PC-9 (cell line): ENCODE data around the gene PRPF38A. TPM values are rescaled to one million over a fixed set of nuclear protein-coding genes. Genes with fewer than 3 reads are reported as not detected.

Experiments
- BruUV-seq: library from RNA; stranded (reverse); fragments of 400-500 nt; replicated peaks from 2 replicates; lab custom pipeline; 2021; lab: Mats Ljungman, UMichigan
- CTCF ChIA-PET: fragments of 300-600 bp; sonication (Branson Sonifier 250); formaldehyde crosslinking; loops from one replicate; lab custom pipeline; 2022; ENCODE audit warnings: antibody characterized with exemption; lab: Charles Lee
- POLR2A ChIA-PET: fragments of 300-600 bp; sonication (Branson Sonifier 250); formaldehyde crosslinking; loops from one replicate; lab custom pipeline; 2022; ENCODE audit warnings: antibody characterized with exemption; ENCODE audit not compliant: unreplicated experiment; lab: Charles Lee
- DNase-seq, 2 experiments: peaks; one replicate each; pipeline versions ENCODE4 v3.0.0 to v3.0.0-alpha.2; 2015 to 2022; ENCODE audit warnings: mixed read lengths in 1 of 2
- H2AFZ ChIP-seq: fragments of 200-600 bp; sonication (generic); 2 replicates; pipeline ENCODE4 v1.8.1; 2017; ENCODE audit warnings: antibody characterized with exemption
- H3F3A ChIP-seq: fragments of 200-600 bp; sonication (generic); 2 replicates; pipeline ENCODE4 v1.8.1; 2017; ENCODE audit warnings: antibody characterized with exemption, mild to moderate bottlenecking, low read depth; ENCODE audit not compliant: insufficient read depth
- H3K27ac ChIP-seq: fragments of 200-600 bp; sonication (generic); 2 replicates; pipeline ENCODE4 v1.6.1; 2016; ENCODE audit warnings: mixed run types
- H3K27me3 ChIP-seq: fragments of 200-600 bp; sonication (generic); 2 replicates; pipeline ENCODE4 v1.6.1; 2016; ENCODE audit warnings: low read depth, mixed run types; ENCODE audit not compliant: insufficient read depth
- H3K36me3 ChIP-seq: fragments of 200-600 bp; sonication (generic); 2 replicates; pipeline ENCODE4 v1.6.1; 2016; ENCODE audit warnings: low read depth, mixed run types
- H3K4me1 ChIP-seq: fragments of 200-600 bp; sonication (generic); replicated peaks from 2 replicates; pipeline ENCODE4 v1.6.1; 2016; ENCODE audit warnings: mixed run types; ENCODE audit not compliant: insufficient read depth
- H3K4me2 ChIP-seq: fragments of 200-600 bp; sonication (generic); 2 replicates; pipeline ENCODE4 v1.6.1; 2017; ENCODE audit warnings: mixed run types
- H3K4me3 ChIP-seq: fragments of 200-600 bp; sonication (generic); 2 replicates; pipeline ENCODE4 v1.6.1; 2016; ENCODE audit warnings: mixed run types
- H3K79me2 ChIP-seq: fragments of 200-600 bp; sonication (generic); 2 replicates; pipeline ENCODE4 v1.6.1; 2017; ENCODE audit warnings: low read depth, mixed run types
- H3K9me2 ChIP-seq: fragments of 200-600 bp; sonication (generic); 2 replicates; pipeline ENCODE4 v1.8.1; 2017; ENCODE audit warnings: mild to moderate bottlenecking; ENCODE audit not compliant: insufficient read depth
- H3K9me3 ChIP-seq: fragments of 200-600 bp; sonication (generic); 2 replicates; pipeline ENCODE4 v1.8.1; 2016; ENCODE audit warnings: low read depth; ENCODE audit not compliant: insufficient read depth
- H4K20me1 ChIP-seq: fragments of 200-600 bp; sonication (generic); 2 replicates; pipeline ENCODE4 v1.8.1; 2017; ENCODE audit not compliant: insufficient read depth
- EZH2 ChIP-seq: fragments of 200-600 bp; sonication (generic); IDR thresholded peaks from 2 replicates; pipeline ENCODE4 v1.8.0; 2017; ENCODE audit warnings: antibody characterized with exemption, low read depth
- intact Hi-C: fragments of 100-400 bp; cut with micrococcal nuclease; formaldehyde crosslinking; loops from one replicate; pipeline ENCODE4 v1.10.0; 2022; ENCODE audit not compliant: unreplicated experiment
- total RNA-seq: library from RNA; stranded (reverse); gene quantifications from 2 replicates; pipeline ENCODE4 v1.2.3, GENCODE V29; 2021
- TF ChIP-seq, protein P1 (sequence below): fragments of 200-600 bp; sonication (generic); conservative IDR thresholded peaks from 2 replicates; pipeline ENCODE4 v1.6.1; 2017; ENCODE audit warnings: mixed run types, antibody characterized with exemption, mild to moderate bottlenecking, moderate library complexity

The PRPF38A gene
- total RNA-seq, 1 experiment from 2014 or later: 57.2 TPM

DNA sequence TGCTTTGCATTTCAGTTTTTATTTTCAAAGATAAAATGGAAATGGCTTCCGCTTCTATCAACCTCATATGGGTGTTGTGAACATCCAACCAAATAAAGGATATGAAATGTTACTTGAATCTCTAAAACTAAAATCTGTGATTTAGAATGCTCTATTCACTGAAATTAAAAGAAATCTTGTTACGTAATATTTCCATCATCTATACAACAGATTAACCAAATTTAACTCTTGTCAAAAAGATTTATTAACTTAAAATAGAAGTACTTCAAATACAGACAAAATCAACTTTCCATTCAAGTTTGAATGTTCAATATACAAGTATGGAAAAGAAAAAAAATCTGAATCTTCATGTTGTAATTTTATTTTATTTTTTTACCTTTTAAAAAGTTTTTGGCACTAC lies 18.7 kb downstream of the PRPF38A start:
- Histone ChIP-seq H3K4me1 (peaks cover 25% of the 10 kb centered on the region), H3F3A (peaks cover 36% of the 10 kb centered on the region), H3K9me2 (no peaks in the 10 kb centered on the region), H4K20me1 (no peaks in the 10 kb centered on the region; the same call in 1 of the 2 replicates), H3K27ac (no peak overlapping the region), H3K9me3 (no peaks in the 10 kb centered on the region), H3K4me3 (no peak overlapping the region), H3K79me2 (no peaks in the 10 kb centered on the region), H2AFZ (no peak overlapping the region), H3K36me3 (peaks cover 15% of the 10 kb centered on the region), H3K4me2 (no peak overlapping the region), H3K27me3 (no peaks in the 10 kb centered on the region)
- ChIA-PET CTCF (no interaction called here), POLR2A (no interaction called here)
- intact Hi-C loops: loop anchor here (10.0 kb wide), 1 partner anchor 138 kb away; no protein-coding TSS in a partner anchor
- DNase-seq: no peak
- no TSS peak for BruUV-seq
- TF ChIP-seq, protein P1, sequence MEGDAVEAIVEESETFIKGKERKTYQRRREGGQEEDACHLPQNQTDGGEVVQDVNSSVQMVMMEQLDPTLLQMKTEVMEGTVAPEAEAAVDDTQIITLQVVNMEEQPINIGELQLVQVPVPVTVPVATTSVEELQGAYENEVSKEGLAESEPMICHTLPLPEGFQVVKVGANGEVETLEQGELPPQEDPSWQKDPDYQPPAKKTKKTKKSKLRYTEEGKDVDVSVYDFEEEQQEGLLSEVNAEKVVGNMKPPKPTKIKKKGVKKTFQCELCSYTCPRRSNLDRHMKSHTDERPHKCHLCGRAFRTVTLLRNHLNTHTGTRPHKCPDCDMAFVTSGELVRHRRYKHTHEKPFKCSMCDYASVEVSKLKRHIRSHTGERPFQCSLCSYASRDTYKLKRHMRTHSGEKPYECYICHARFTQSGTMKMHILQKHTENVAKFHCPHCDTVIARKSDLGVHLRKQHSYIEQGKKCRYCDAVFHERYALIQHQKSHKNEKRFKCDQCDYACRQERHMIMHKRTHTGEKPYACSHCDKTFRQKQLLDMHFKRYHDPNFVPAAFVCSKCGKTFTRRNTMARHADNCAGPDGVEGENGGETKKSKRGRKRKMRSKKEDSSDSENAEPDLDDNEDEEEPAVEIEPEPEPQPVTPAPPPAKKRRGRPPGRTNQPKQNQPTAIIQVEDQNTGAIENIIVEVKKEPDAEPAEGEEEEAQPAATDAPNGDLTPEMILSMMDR: no peak
- TF ChIP-seq EZH2: no peak

DNA sequence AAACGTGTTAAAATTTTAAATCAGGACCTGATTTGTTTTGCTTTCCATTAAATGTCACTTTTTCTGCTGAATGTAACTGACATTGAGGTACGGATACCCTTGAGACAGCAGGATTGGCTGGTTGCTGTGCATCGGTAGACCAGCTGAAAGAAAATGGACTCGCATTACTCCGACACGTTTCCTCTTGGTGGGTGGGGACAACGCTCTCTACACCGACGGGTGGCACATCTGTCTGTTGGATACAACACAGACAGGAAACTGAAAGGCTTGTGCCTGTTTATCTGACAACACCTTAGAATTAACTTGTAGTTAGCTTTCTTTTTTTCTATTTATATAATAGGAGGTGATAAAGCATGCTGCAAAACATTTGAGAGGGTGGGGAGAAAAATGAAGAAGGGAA lies 19.4 kb downstream of the PRPF38A start:
- POLR2A ChIA-PET: interaction anchor here (0.6 kb wide), 1 partner anchor 129 kb away, joined by 17 read pairs; the partner anchor contains the start of gene TUT4
- Histone ChIP-seq H3K9me3 (no peaks in the 10 kb centered on the region), H2AFZ (no peak overlapping the region), H3K27ac (no peak overlapping the region), H4K20me1 (no peaks in the 10 kb centered on the region; the same call in 1 of the 2 replicates), H3K4me1 (peaks cover 25% of the 10 kb centered on the region), H3K9me2 (no peaks in the 10 kb centered on the region), H3F3A (peaks cover 30% of the 10 kb centered on the region), H3K4me2 (no peak overlapping the region), H3K36me3 (peaks cover 11% of the 10 kb centered on the region), H3K4me3 (no peak overlapping the region), H3K79me2 (no peaks in the 10 kb centered on the region), H3K27me3 (no peaks in the 10 kb centered on the region)
- BruUV-seq: no TSS peak
- CTCF ChIA-PET: interaction anchor here (0.6 kb wide), 1 partner anchor 203 kb away, joined by 5 read pairs; no protein-coding TSS in a partner anchor
- no peak for DNase-seq
- TF ChIP-seq, protein P1: no peak
- no peak for TF ChIP-seq EZH2
- intact Hi-C loops: loop anchor here (10.0 kb wide), 1 partner anchor 139 kb away; no protein-coding TSS in a partner anchor

DNA sequence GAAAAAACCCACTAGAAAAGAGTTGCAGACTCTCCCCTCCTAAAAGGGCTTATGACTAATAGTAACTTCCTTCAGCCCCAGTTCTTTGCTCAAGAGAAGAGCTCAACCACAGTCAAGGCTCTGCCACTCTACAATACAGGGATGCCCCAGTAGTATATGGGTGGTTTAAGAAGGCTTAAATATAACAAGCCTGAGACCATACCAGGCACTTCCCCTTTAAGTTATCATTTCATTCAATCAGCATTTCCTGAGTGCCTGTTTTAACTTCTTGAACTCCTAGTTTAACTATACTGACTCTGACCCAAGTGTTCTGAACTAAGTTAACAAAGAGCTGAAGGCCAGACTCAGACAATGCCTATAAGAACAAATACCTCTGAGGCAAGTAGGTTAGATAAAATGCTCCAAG lies 19.8 kb downstream of the PRPF38A start:
- no peak for DNase-seq
- Histone ChIP-seq H2AFZ (no peak overlapping the region), H3K9me2 (no peaks in the 10 kb centered on the region), H3K4me1 (peaks cover 25% of the 10 kb centered on the region), H3K27me3 (no peaks in the 10 kb centered on the region), H3K4me2 (no peak overlapping the region), H3K79me2 (no peaks in the 10 kb centered on the region), H4K20me1 (no peaks in the 10 kb centered on the region; the same call in 1 of the 2 replicates), H3K36me3 (peaks cover 11% of the 10 kb centered on the region), H3K4me3 (no peak overlapping the region), H3K9me3 (no peaks in the 10 kb centered on the region), H3F3A (peaks cover 30% of the 10 kb centered on the region), H3K27ac (no peak overlapping the region)
- ChIA-PET POLR2A (interaction anchor here (0.6 kb wide), 1 partner anchor 129 kb away, joined by 17 read pairs; the partner anchor contains the start of gene TUT4), CTCF (no interaction called here)
- BruUV-seq: no TSS peak
- no peak for TF ChIP-seq EZH2
- TF ChIP-seq, protein P1: no peak
- intact Hi-C loops: loop anchor here (10.0 kb wide), 1 partner anchor 139 kb away; no protein-coding TSS in a partner anchor
